ENCODE data around the gene NUDT1.

- TF ChIP-seq, protein P1, sequence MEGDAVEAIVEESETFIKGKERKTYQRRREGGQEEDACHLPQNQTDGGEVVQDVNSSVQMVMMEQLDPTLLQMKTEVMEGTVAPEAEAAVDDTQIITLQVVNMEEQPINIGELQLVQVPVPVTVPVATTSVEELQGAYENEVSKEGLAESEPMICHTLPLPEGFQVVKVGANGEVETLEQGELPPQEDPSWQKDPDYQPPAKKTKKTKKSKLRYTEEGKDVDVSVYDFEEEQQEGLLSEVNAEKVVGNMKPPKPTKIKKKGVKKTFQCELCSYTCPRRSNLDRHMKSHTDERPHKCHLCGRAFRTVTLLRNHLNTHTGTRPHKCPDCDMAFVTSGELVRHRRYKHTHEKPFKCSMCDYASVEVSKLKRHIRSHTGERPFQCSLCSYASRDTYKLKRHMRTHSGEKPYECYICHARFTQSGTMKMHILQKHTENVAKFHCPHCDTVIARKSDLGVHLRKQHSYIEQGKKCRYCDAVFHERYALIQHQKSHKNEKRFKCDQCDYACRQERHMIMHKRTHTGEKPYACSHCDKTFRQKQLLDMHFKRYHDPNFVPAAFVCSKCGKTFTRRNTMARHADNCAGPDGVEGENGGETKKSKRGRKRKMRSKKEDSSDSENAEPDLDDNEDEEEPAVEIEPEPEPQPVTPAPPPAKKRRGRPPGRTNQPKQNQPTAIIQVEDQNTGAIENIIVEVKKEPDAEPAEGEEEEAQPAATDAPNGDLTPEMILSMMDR (conservative IDR thresholded peaks at IDR 0.05 in 1 of 2, IDR thresholded peaks at IDR 0.05 in 1 of 2; ENCODE audit: extremely low read depth in 1 of 2, insufficient read depth in 1 of 2, low read depth in 1 of 2, low read length in 2 of 2) = no peak
- TF ChIP-seq EZH2 (IDR thresholded peaks at IDR 0.05; ENCODE audit: borderline replicate concordance, low read length) = no peak
These were observed 24.9 kb downstream of the NUDT1 start for GRCh38 chr7:2266911-2267310.

All from mammary epithelial cell (primary cell).